ENCODE data around the gene NRXN3. TPM values are rescaled to one million over a fixed set of nuclear protein-coding genes. Genes with fewer than 3 reads are reported as not detected.

NRXN3 gene
- total RNA-seq, 4 donors from 2014 or later, result 0.04 to 0.16 TPM; not detected in 2

DNA sequence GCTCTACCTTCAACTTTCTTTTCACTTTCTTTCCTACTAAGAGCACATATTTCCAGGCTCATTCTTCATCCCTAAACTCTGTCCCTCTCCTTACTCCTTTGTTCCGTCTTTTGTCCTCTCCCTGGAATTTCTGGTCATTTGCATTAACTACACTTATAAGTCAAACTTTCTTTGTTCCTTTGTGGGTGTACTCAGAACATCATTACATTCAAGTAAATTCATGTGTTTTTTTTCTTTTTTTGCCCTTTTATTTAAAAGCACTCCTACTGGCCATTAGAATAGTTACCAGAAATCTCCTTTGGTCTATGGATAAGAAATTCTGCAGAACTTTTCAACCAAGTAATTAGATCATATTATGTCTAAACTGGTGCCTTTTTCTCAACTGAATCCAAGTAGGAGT, 1238.5 kb downstream of the NRXN3 start:
- no peak for DNase-seq
- Histone ChIP-seq H3K4me1 (no peaks in the 10 kb centered on the region), H3K36me3 (no peaks in the 10 kb centered on the region), H3K4me3 (no peak overlapping the region), H3K9me3 (no peaks in the 10 kb centered on the region), H3K27me3 (no peaks in the 10 kb centered on the region), H3K27ac (no peak overlapping the region)
- in situ Hi-C loops (cut with MboI; ENCODE audit: low sequenced_read_pairs in 4 of 4) (no loop called here), intact Hi-C loops (cut with DNase I; ENCODE audit: low total_unique reads) (no loop called here)
- no peak for TF ChIP-seq POLR2A (IDR thresholded peaks at IDR 0.05)
- TF ChIP-seq CTCF (IDR thresholded peaks at IDR 0.05 in 4 of 5, conservative IDR thresholded peaks at IDR 0.05 in 1 of 5), result no peak
- ATAC-seq, result no peak

DNA sequence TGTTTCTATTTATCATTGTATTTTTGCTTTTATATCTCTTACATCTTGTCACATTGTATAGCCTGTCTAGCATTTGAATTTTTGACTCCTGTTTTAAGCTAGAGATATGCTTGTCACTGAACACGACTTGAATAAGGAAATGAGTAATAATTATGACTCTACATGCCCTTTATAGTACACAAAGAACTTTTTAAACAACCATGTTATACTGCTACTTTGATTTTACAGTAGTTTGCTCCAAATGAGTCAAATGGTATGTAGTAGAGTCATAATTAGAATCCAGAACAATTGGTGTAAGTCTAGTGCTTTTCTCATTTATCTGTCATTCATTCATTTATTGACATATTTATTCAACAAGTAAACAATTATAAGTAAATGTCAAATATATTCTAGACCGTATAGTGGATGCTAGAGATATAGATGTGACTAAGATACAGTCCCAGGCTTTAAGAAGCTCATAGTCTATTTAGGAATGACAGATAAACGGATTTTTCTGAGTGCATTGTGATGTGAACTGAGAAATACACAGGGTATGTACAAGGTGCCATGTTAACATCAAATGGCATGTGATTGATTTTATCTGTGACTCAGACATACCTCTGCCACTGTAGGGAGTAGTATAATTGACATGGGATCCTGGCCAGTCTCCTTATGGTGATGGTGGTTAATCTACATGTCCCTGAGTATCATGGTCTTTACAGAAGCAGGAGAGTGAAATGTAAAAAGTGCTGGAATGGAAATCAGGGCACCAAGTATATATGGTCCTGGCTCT, 1241.4 kb downstream of the NRXN3 start:
- Histone ChIP-seq H3K36me3 (no peaks in the 10 kb centered on the region), H3K9me3 (no peaks in the 10 kb centered on the region), H3K27me3 (no peaks in the 10 kb centered on the region), H3K4me1 (no peaks in the 10 kb centered on the region), H3K27ac (no peak overlapping the region), H3K4me3 (no peak overlapping the region)
- intact Hi-C loops (cut with DNase I; ENCODE audit: low total_unique reads), result no loop called here
- TF ChIP-seq POLR2A (IDR thresholded peaks at IDR 0.05) (no peak), CTCF (IDR thresholded peaks at IDR 0.05 in 4 of 5, conservative IDR thresholded peaks at IDR 0.05 in 1 of 5) (no peak)
- no peak for ATAC-seq
- no peak for DNase-seq
- in situ Hi-C loops (cut with MboI; ENCODE audit: low sequenced_read_pairs in 4 of 4), result no loop called here

DNA sequence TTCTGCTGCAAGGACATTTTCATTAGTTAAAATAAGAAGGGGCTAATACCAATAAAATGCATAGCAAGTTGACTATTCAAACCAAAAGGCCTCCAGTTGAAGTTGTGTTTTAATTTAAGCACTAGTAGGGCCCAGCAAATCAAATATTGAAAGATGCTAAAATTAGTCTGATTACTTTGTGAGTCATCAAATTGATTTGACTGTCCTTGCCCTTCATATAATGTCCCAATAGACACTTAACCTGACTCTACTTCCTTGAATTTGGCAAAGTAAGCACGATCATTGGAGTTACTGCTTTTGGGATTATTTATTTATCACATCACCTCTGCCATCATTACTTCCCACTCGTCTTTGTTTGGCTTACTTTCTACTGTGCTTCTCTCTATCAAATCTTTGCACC, 1242.6 kb downstream of the NRXN3 start:
- Histone ChIP-seq H3K9me3 (no peaks in the 10 kb centered on the region), H3K4me3 (no peak overlapping the region), H3K4me1 (no peaks in the 10 kb centered on the region), H3K36me3 (no peaks in the 10 kb centered on the region), H3K27ac (no peak overlapping the region), H3K27me3 (no peaks in the 10 kb centered on the region)
- ATAC-seq, result no peak
- intact Hi-C loops (cut with DNase I; ENCODE audit: low total_unique reads) (no loop called here), in situ Hi-C loops (cut with MboI; ENCODE audit: low sequenced_read_pairs in 4 of 4) (no loop called here)
- no peak for DNase-seq
- TF ChIP-seq POLR2A (IDR thresholded peaks at IDR 0.05), result no peak
- TF ChIP-seq CTCF (IDR thresholded peaks at IDR 0.05 in 4 of 5, conservative IDR thresholded peaks at IDR 0.05 in 1 of 5), result no peak

DNA sequence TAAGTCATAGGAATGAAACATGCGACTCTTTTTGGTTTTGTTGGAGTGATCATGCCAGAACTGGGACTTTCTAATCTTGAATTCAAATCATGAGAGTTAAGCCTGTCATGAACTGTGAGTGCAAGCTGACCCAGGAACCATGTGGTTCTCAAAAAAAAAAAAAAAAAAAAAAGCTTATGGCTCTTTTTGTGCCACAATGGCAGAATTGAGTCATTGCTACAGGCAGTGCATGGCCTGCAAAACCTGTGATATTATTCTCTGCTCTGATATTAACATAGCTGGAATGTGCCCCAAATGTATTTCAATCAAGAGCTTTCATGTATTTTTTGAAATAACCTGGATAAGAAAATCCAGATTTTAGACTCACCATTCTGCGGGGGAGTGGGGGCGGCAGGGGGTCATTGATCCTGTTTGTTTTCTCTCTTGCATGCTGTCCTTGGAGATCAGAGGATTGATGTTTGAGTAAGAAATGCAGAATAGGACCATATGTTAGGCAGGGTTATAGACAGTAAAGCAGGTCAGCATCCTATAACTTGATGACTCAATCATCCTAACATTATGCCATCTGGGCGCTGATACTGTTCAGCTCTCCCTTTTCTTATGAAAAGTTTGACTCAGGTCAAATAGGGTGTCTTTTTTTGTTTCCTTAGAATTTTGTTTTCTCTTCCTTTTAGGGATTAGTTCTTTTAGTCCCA, 1243.7 kb downstream of the NRXN3 start:
- in situ Hi-C loops (cut with MboI; ENCODE audit: low sequenced_read_pairs in 4 of 4), result no loop called here
- TF ChIP-seq POLR2A (IDR thresholded peaks at IDR 0.05) (no peak), CTCF (IDR thresholded peaks at IDR 0.05 in 4 of 5, conservative IDR thresholded peaks at IDR 0.05 in 1 of 5) (no peak)

More for the DNA sequence above, 1243.7 kb downstream of the NRXN3 start:
- H3K27me3 ChIP-seq, result no peaks in the 10 kb centered on the region
- ATAC-seq (no peak), DNase-seq (no peak)
- intact Hi-C loops (cut with DNase I; ENCODE audit: low total_unique reads), result no loop called here
- no peak overlapping the region for H3K4me3 ChIP-seq
- H3K27ac ChIP-seq, result no peak overlapping the region
- H3K4me1 ChIP-seq, result peaks cover 2 to 9% of the 10 kb centered on the region in 2 donors
- no peaks in the 10 kb centered on the region for H3K9me3 ChIP-seq
- H3K36me3 ChIP-seq, result no peaks in the 10 kb centered on the region
